GM12878 (cell line): Measurements from ENCODE around the gene IGFBP3. TPM values are rescaled to one million over a fixed set of nuclear protein-coding genes. Genes with fewer than 3 reads are reported as not detected.

Source experiments
- ATAC-seq: fragments of 200-7000 bp; cut with Tn5 transposase; 3 replicates; pipeline ENCODE4 v1.9.1; 2020; ENCODE audit warnings: mild to moderate bottlenecking, moderate library complexity
- BruUV-seq: library from RNA; stranded (reverse); fragments of 400-500 nt; replicated peaks from 2 replicates; lab custom pipeline; 2021; lab: Mats Ljungman, UMichigan
- CTCF ChIA-PET: fragments of 300-600 bp; sonication (Branson Sonifier 250); formaldehyde crosslinking; extraction: SDS; loops from one replicate; lab custom pipeline; 2021; ENCODE audit warnings: inconsistent platforms; lab: Yijun Ruan, JAX
- POLR2A ChIA-PET: fragments of 350-600 bp; formaldehyde crosslinking; extraction: SDS; loops from one replicate; lab custom pipeline; 2021; ENCODE audit warnings: inconsistent platforms; lab: Charles Lee
- RAD21 ChIA-PET: fragments of 300-600 bp; sonication (Branson Sonifier 250); formaldehyde crosslinking; loops from one replicate; lab custom pipeline; 2023; ENCODE audit warnings: antibody characterized with exemption; ENCODE audit not compliant: unreplicated experiment; lab: Charles Lee
- SMC1A ChIA-PET: fragments of 300-600 bp; sonication (Branson Sonifier 250); formaldehyde crosslinking; loops from one replicate; lab custom pipeline; 2023; ENCODE audit not compliant: unreplicated experiment, uncharacterized antibody; lab: Charles Lee
- DNase-seq: peaks from one replicate; pipeline ENCODE4 v3.0.0-alpha.2; 2011; ENCODE audit warnings: low read depth, low spot score
- FAIRE-seq: peaks from 3 replicates; lab custom pipeline; 2011; peaks lifted over from hg19 to GRCh38; lab: Jason Lieb, UNC
- H2AFZ ChIP-seq: 2 replicates; pipeline ENCODE4 v1.6.0; 2011; ENCODE audit warnings: low read depth, low read length, control low read depth; ENCODE audit not compliant: control insufficient read depth
- H3K27ac ChIP-seq: 2 replicates; pipeline ENCODE4 v1.5.1; 2011; ENCODE audit warnings: control low read depth; ENCODE audit not compliant: control insufficient read depth, insufficient read depth
- H3K27me3 ChIP-seq, 2 experiments: replicated peaks in 1 of 2; 2 replicates each; pipeline versions ENCODE4 v1.6.0 to v1.6.1; 2011; ENCODE audit warnings: low read length in 1 of 2; ENCODE audit not compliant: control insufficient read depth in 2 of 2, insufficient read depth in 2 of 2
- H3K36me3 ChIP-seq, 2 experiments: 2 replicates each; pipeline ENCODE4 v1.5.1; 2011; ENCODE audit warnings: low read length in 1 of 2; ENCODE audit not compliant: control insufficient read depth in 2 of 2, insufficient read depth in 2 of 2
- H3K4me1 ChIP-seq: 2 replicates; pipeline ENCODE4 v1.6.1; 2011; ENCODE audit warnings: mild to moderate bottlenecking, low read length, moderate library complexity, mixed read lengths; ENCODE audit not compliant: control insufficient read depth, insufficient read depth
- H3K4me2 ChIP-seq: 2 replicates; pipeline ENCODE4 v1.6.0; 2011; ENCODE audit warnings: control low read depth; ENCODE audit not compliant: control insufficient read depth, insufficient read depth
- H3K4me3 ChIP-seq: fragments of 200-600 bp; sonication (generic); 2 replicates; pipeline ENCODE4 v1.5.1; 2016
- H3K79me2 ChIP-seq: 2 replicates; pipeline ENCODE4 v1.6.0; 2011; ENCODE audit warnings: low read length; ENCODE audit not compliant: control insufficient read depth, insufficient read depth
- H3K9ac ChIP-seq: 2 replicates; pipeline ENCODE4 v1.8.0; 2011; ENCODE audit warnings: low read length, control low read depth, mixed read lengths; ENCODE audit not compliant: control insufficient read depth, insufficient read depth
- H3K9me3 ChIP-seq: replicated peaks from 3 replicates; pipeline ENCODE4 v1.5.1; 2011; ENCODE audit warnings: mild to moderate bottlenecking, low read length; ENCODE audit not compliant: control insufficient read depth, insufficient read depth
- H4K20me1 ChIP-seq: 2 replicates; pipeline ENCODE4 v1.6.0; 2011; ENCODE audit not compliant: control insufficient read depth, insufficient read depth
- BMI1 ChIP-seq: fragments of 450-650 bp; IDR thresholded peaks from 2 replicates; pipeline ENCODE4 v1.6.1; 2016; ENCODE audit warnings: mild to moderate bottlenecking, moderate library complexity, borderline replicate concordance
- CBX5 ChIP-seq: sonication (generic); IDR thresholded peaks from 2 replicates; pipeline ENCODE4 v1.6.1; 2016; ENCODE audit warnings: low read depth, moderate library complexity, mild to moderate bottlenecking, inconsistent platforms
- CHD1 ChIP-seq: IDR thresholded peaks from 2 replicates; pipeline ENCODE4 v1.6.1; 2012; ENCODE audit warnings: low read depth, low read length, improper control_type of control experiment
- HCFC1 ChIP-seq: fragments of 150-350 bp; IDR thresholded peaks from 2 replicates; pipeline ENCODE4 v1.6.1; 2014; ENCODE audit warnings: low read length
- MTA3 ChIP-seq: IDR thresholded peaks from 2 replicates; pipeline ENCODE4 v1.6.1; 2012; ENCODE audit warnings: low read length, inconsistent platforms, borderline replicate concordance
- MYB ChIP-seq: fragments of 150-350 bp; IDR thresholded peaks from 2 replicates; pipeline ENCODE4 v1.6.1; 2014; ENCODE audit warnings: mild to moderate bottlenecking, low read depth, low read length, borderline replicate concordance
- NR2F1 ChIP-seq: fragments of 450-650 bp; conservative IDR thresholded peaks from 2 replicates; pipeline ENCODE4 v1.6.1; 2017; ENCODE audit warnings: mild to moderate bottlenecking
- PAX5 ChIP-seq: IDR thresholded peaks from 2 replicates; pipeline ENCODE4 v1.6.1; 2011; ENCODE audit warnings: low read depth, low read length, borderline replicate concordance
- POU2F2 ChIP-seq: IDR thresholded peaks from 3 replicates; pipeline ENCODE4 v1.6.1; 2011; ENCODE audit warnings: low read depth, mild to moderate bottlenecking, low read length, borderline replicate concordance
- SIN3A ChIP-seq: IDR thresholded peaks from 2 replicates; pipeline ENCODE4 v1.6.1; 2012; ENCODE audit warnings: low read depth, low read length, improper control_type of control experiment
- SMAD5 ChIP-seq: IDR thresholded peaks from 2 replicates; pipeline ENCODE4 v1.6.1; 2016; ENCODE audit warnings: antibody characterized with exemption, low read depth
- SREBF2 ChIP-seq: IDR thresholded peaks from 2 replicates; pipeline ENCODE4 v1.6.1; 2012; ENCODE audit warnings: mild to moderate bottlenecking, low read length
- TCF3 ChIP-seq: IDR thresholded peaks from 2 replicates; pipeline ENCODE4 v1.6.1; 2012; ENCODE audit warnings: low read depth, mild to moderate bottlenecking, low read length, borderline replicate concordance; ENCODE audit not compliant: insufficient read depth
- WGBS: methylation state at CpG from one replicate; pipeline ENCODE4 v1.1.6; 2016; ENCODE audit warnings: low lambda C conversion rate; ENCODE audit not compliant: insufficient replicate concordance, insufficient coverage; ENCODE audit errors: missing lambda C conversion rate; 5-methylcytosine and 5-hydroxymethylcytosine counted together
- in situ Hi-C: fragments of 300-500 bp; cut with MboI; formaldehyde crosslinking; loops from 9 replicates; pipeline ENCODE4 v1.14.3; 2018; ENCODE audit warnings: mixed read lengths
- intact Hi-C: fragments of 100-400 bp; cut with micrococcal nuclease; formaldehyde crosslinking; loops from one replicate; pipeline ENCODE4 v1.14.2; 2022; ENCODE audit not compliant: unreplicated experiment
- polyA plus RNA-seq, 11 experiments: library from polyadenylated mRNA; depleted of rRNA in 4 of 11; unstranded in 6 of 11; stranded (reverse) in 5 of 11; fragments of >200 nt; fragmentation: Nextera tagmentation in 4 of 11; fragmentation: Illumina TruSeq in 1 of 11; extraction: Ambion mirVana in 4 of 11; extraction: Trizol in 1 of 11; gene quantifications; 1 replicate in 1 of 11; 2 replicates in 10 of 11; pipeline versions ENCODE4 v1.2.1 to v1.2.3, GENCODE V29; 2011 to 2016; ENCODE audit warnings: inconsistent platforms in 2 of 11, missing spikeins in 2 of 11, low read depth in 1 of 11
- total RNA-seq, 4 experiments: library from RNA; depleted of rRNA in 3 of 4; stranded (reverse); fragments of >200 nt in 3 of 4; fragmentation: Illumina TruSeq in 1 of 4; extraction: Trizol in 1 of 4; gene quantifications; 2 replicates each; pipeline versions ENCODE4 v1.2.1 to v1.2.3, GENCODE V29; 2013 to 2021
- TF ChIP-seq, protein P1 (sequence below): fragments of 450-650 bp; IDR thresholded peaks from 2 replicates; pipeline ENCODE4 v1.6.1; 2018; ENCODE audit warnings: borderline replicate concordance, mild to moderate bottlenecking; ENCODE audit not compliant: partially characterized antibody

The IGFBP3 gene
- total and polyA plus RNA-seq, 10 of the 15 experiments (the other 5 are each of a cell fraction or from before 2014, with no cell fraction given) = 6.0 to 28.0 (median 15.6) TPM

GRCh38 chr7:45922810-45923209 lies 1.7 kb upstream of the IGFBP3 start:
- no peak for TF ChIP-seq SREBF2
- TF ChIP-seq MTA3 = no peak
- TF ChIP-seq HCFC1 = no peak
- TF ChIP-seq BMI1 = peak; percentile 37
- in situ Hi-C loops (no loop called here), intact Hi-C loops (loop anchor here (1.0 to 10.0 kb wide), 6 partner anchors 134 to 742 kb away; no protein-coding TSS in a partner anchor)
- DNase-seq (no peak), ATAC-seq (peak; percentile 54), FAIRE-seq (no peak)
- Histone ChIP-seq H3K27ac (no peak overlapping the region), H3K4me3 (no peak overlapping the region), H3K9ac (no peak overlapping the region), H3K9me3 (no peaks in the 10 kb centered on the region), H3K36me3 (no peaks in the 10 kb centered on the region), H3K27me3 (peaks cover 2 to 3% of the 10 kb centered on the region in 2 experiments; a peak in 3 of 4 replicates), H3K4me2 (no peak overlapping the region), H3K79me2 (no peaks in the 10 kb centered on the region), H2AFZ (no peak overlapping the region), H3K4me1 (no peaks in the 10 kb centered on the region), H4K20me1 (peaks cover 2% of the 10 kb centered on the region; the same call in 1 of the 2 replicates)
- BruUV-seq = no TSS peak
- POLR2A ChIA-PET = interaction anchor here (0.7 to 1.1 kb wide), 2 partner anchors 210 to 232 kb away, joined by 3 read pairs; no protein-coding TSS in a partner anchor
- CTCF ChIA-PET = interaction anchor here (0.6 to 9.6 kb wide), 88 partner anchors 8 to 1896 kb away, joined by 3 to 127 read pairs (median 4); no protein-coding TSS in a partner anchor
- RAD21 ChIA-PET = interaction anchor here (0.6 to 4.0 kb wide), 59 partner anchors 13 to 1331 kb away, joined by 3 to 97 read pairs (median 4); no protein-coding TSS in a partner anchor
- WGBS = 1% methylated on average over 11 of the region's 11 CpGs
- SMC1A ChIA-PET = interaction anchor here (0.6 to 6.4 kb wide), 66 partner anchors 10 to 1259 kb away, joined by 3 to 130 read pairs (median 4); no protein-coding TSS in a partner anchor

DNA sequence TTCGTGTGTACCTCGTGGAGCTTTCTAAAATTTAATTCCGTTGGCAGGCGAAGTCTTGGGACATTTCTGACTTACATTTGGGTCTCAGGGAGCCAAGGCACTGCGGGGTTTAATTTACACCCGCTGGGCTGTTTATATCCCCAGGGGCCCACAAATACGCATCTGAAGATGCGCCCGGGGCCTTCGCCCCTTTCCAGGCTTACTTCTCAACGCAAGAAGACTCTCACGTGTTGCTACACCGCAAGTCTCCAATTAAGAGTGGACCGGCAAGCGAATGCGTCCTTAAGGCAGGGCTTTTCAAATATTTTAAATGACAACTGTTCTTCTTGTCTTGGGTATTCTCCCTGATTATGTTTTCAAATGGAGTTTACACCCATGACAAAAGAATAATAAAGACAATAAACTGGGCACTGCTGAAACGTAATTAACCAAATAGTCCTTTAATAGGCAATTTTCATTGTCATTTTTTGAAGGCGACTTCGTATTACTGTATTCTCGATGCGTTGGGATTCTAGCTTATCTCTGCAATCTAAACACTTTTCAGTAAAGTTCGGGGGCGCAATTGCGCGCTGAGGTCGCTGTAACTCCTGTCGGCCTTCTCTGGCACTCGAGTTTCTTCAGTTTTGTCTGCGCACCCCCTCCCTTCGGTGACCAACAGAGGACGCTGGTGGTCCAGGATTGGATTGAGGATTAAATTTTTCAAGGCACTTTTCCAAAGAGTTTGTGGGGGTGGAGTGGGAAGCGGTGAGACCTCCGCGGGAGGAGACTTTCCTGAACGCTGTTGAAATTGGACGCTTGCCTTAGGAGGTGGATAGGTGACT lies 837 bp upstream of the IGFBP3 start:
- POLR2A ChIA-PET = interaction anchor here (0.7 kb wide), 1 partner anchor 211 kb away, joined by 3 read pairs; no protein-coding TSS in a partner anchor
- in situ Hi-C loops = no loop called here
- TF ChIP-seq SIN3A (no peak), CBX5 (no peak), NR2F1 (no peak), MYB (no peak), SMAD5 (no peak), PAX5 (no peak), CHD1 (no peak), POU2F2 (no peak), TCF3 (no peak)
- TF ChIP-seq, protein P1, sequence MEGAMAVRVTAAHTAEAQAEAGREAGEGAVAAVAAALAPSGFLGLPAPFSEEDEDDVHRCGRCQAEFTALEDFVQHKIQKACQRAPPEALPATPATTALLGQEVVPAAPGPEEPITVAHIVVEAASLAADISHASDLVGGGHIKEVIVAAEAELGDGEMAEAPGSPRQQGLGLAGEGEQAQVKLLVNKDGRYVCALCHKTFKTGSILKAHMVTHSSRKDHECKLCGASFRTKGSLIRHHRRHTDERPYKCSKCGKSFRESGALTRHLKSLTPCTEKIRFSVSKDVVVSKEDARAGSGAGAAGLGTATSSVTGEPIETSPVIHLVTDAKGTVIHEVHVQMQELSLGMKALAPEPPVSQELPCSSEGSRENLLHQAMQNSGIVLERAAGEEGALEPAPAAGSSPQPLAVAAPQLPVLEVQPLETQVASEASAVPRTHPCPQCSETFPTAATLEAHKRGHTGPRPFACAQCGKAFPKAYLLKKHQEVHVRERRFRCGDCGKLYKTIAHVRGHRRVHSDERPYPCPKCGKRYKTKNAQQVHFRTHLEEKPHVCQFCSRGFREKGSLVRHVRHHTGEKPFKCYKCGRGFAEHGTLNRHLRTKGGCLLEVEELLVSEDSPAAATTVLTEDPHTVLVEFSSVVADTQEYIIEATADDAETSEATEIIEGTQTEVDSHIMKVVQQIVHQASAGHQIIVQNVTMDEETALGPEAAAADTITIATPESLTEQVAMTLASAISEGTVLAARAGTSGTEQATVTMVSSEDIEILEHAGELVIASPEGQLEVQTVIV = no peak

More for the DNA sequence above, 837 bp upstream of the IGFBP3 start:
- no peak overlapping the region for H3K27ac ChIP-seq
- ChIA-PET CTCF (interaction anchor here (0.7 to 9.6 kb wide), 74 partner anchors 8 to 1897 kb away, joined by 3 to 127 read pairs (median 4); no protein-coding TSS in a partner anchor), RAD21 (interaction anchor here (0.6 to 4.0 kb wide), 52 partner anchors 14 to 1332 kb away, joined by 3 to 97 read pairs (median 5); no protein-coding TSS in a partner anchor), SMC1A (interaction anchor here (0.8 to 6.4 kb wide), 57 partner anchors 9 to 1260 kb away, joined by 3 to 130 read pairs (median 4); no protein-coding TSS in a partner anchor)
- H3K4me3 ChIP-seq = no peak overlapping the region
- no peak overlapping the region for H3K9ac ChIP-seq
- intact Hi-C loops = loop anchor here (5.0 to 10.0 kb wide), 4 partner anchors 135 to 743 kb away; no protein-coding TSS in a partner anchor
- FAIRE-seq (no peak), ATAC-seq (peak; percentile 42), DNase-seq (no peak)
- 32% methylated on average over 36 of the region's 36 CpGs for WGBS
- H3K9me3 ChIP-seq = no peaks in the 10 kb centered on the region
- H2AFZ ChIP-seq = no peak overlapping the region
- BruUV-seq = no TSS peak
- peaks cover 2 to 3% of the 10 kb centered on the region in 2 experiments; a peak in 3 of 4 replicates for H3K27me3 ChIP-seq
- no peaks in the 10 kb centered on the region for H3K79me2 ChIP-seq
- no peaks in the 10 kb centered on the region for H3K36me3 ChIP-seq
- no peaks in the 10 kb centered on the region for H3K4me1 ChIP-seq
- no peak overlapping the region for H3K4me2 ChIP-seq
- peaks cover 2% of the 10 kb centered on the region; the same call in 1 of the 2 replicates for H4K20me1 ChIP-seq
